Karpas-422 (cell line): Measurements from ENCODE around the gene MRTFA. TPM values are rescaled to one million over a fixed set of nuclear protein-coding genes. Genes with fewer than 3 reads are reported as not detected.
"Not testable (repeated sequence)": the region's sequence is repeated elsewhere in the genome, so short reads cannot be mapped to it uniquely, and the experiment has no call there.

Experiments
- DNase-seq: peaks from one replicate; pipeline ENCODE4 v3.0.0-alpha.2; 2015
- H2AFZ ChIP-seq: fragments of 200-600 bp; sonication (generic); 2 replicates; pipeline ENCODE4 v1.6.1; 2014; ENCODE audit warnings: antibody characterized with exemption, low read length, mixed read lengths
- H3K27ac ChIP-seq: fragments of 200-600 bp; sonication (generic); 2 replicates; pipeline ENCODE4 v1.5.1; 2014; ENCODE audit warnings: mild to moderate bottlenecking, low read length, moderate library complexity
- H3K27me3 ChIP-seq: fragments of 200-600 bp; sonication (generic); 2 replicates; pipeline ENCODE4 v1.6.1; 2014; ENCODE audit warnings: low read length, mixed read lengths
- H3K36me3 ChIP-seq: fragments of 200-600 bp; sonication (generic); 2 replicates; pipeline ENCODE4 v1.6.1; 2014; ENCODE audit warnings: low read length, mixed read lengths; ENCODE audit not compliant: insufficient read depth
- H3K4me1 ChIP-seq: fragments of 200-600 bp; sonication (generic); 2 replicates; pipeline ENCODE4 v1.6.1; 2014; ENCODE audit warnings: mild to moderate bottlenecking, low read length, mixed read lengths
- H3K4me2 ChIP-seq: fragments of 200-600 bp; sonication (generic); 2 replicates; pipeline ENCODE4 v1.6.1; 2014; ENCODE audit warnings: low read length, low read depth, mild to moderate bottlenecking; ENCODE audit not compliant: poor library complexity, severe bottlenecking
- H3K4me3 ChIP-seq: fragments of 200-600 bp; sonication (generic); 2 replicates; pipeline ENCODE4 v1.5.1; 2014; ENCODE audit warnings: mild to moderate bottlenecking, antibody characterized with exemption, low read length, mixed read lengths
- H3K79me2 ChIP-seq: fragments of 200-600 bp; sonication (generic); 2 replicates; pipeline ENCODE4 v1.6.1; 2014; ENCODE audit warnings: mild to moderate bottlenecking, low read length, mixed read lengths
- H3K9ac ChIP-seq: fragments of 200-600 bp; sonication (generic); 2 replicates; pipeline ENCODE4 v1.6.0; 2014; ENCODE audit warnings: low read length
- H3K9me2 ChIP-seq: fragments of 200-600 bp; sonication (generic), shearing (Covaris generic); replicated peaks from 2 replicates; pipeline ENCODE4 v1.6.0; 2014; ENCODE audit warnings: mild to moderate bottlenecking, low read length, moderate library complexity; ENCODE audit not compliant: insufficient read depth
- H3K9me3 ChIP-seq: fragments of 300-700, 200-600 bp; sonication (generic); 2 replicates; pipeline ENCODE4 v1.6.1; 2014; ENCODE audit warnings: low read length, mixed read lengths
- H4K20me1 ChIP-seq: fragments of 200-600 bp; sonication (generic); 2 replicates; pipeline ENCODE4 v1.6.1; 2014; ENCODE audit warnings: mild to moderate bottlenecking, antibody characterized with exemption, low read length, low read depth; ENCODE audit not compliant: insufficient read depth
- total RNA-seq: library from RNA; depleted of rRNA; stranded (reverse); fragments of >200 nt; shearing (Covaris generic); gene quantifications from 2 replicates; pipeline ENCODE4 v1.2.3, GENCODE V29; 2014; ENCODE audit warnings: low replicate concordance

MRTFA gene
- total RNA-seq, 1 experiment from 2014 or later: 37.2 TPM

DNA sequence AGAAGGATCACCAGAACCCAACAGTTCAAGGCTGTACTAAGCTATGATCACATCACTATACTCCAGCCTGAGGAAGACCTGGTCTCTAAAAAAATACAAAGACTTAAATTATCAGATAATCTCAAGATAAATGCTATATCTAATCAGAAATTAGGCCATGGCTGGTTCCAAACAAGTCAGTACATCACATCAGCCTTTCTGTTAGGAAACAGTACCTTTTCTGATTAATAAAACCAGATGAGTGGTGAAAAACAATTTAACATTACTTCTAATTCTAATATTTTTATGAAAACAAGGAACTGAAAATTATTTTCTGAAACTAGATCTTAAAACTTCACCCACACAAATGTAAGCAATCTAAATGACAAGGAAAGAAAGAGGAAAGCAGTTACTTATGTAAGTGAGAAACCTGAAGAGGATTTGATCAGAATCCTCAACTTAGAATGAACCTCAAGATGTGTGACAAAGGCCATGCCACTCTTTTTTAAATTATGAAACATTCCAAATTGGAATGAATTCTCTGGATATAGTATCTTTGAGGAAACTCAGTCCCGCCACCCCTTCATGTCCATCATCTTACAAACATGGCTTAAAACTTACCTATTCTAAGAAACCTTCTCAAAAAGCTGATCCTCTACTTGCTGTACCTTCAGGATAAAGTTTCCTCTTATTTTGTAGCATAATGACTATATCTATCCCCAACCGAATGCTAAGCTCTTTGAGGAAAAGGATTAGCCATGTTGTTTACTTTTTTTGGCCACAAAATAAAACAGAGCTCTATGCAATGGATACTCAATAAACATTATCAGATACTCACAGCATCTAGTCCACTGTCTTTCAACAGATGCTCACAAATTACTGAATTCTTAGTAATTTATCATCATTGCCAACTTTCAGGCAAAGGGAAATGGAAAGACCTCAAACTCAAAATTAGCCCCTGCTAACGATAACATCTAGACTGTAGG, 132.0 kb downstream of the MRTFA start:
- no peak overlapping the region for H3K4me2 ChIP-seq
- no peak overlapping the region for H3K4me3 ChIP-seq

DNA sequence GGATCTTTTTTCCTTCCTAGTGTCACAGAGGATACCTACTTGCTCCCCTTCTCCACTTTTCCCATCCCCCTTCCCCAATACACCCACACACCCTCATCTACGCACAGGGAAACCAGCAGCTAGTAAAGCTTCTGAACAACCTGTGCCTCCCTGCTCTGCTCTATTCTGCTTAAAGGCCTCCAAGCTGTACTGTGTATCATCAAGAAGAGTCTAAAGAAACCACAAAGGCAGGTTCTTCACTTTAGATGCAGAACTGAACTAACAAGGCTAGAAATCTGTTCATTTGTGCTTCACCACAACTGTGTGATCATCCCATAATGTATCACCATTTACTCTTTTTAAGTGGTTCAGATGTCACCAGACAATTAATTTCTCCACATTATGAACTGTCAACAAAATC, 133.6 kb downstream of the MRTFA start:
- no peak overlapping the region for H3K27ac ChIP-seq
- no peaks in the 10 kb centered on the region for H3K36me3 ChIP-seq
- H3K9me2 ChIP-seq: no peaks in the 10 kb centered on the region
- H3K4me3 ChIP-seq: no peak overlapping the region
- no peak overlapping the region for H3K9ac ChIP-seq
- no peak overlapping the region for H3K4me2 ChIP-seq
- H3K79me2 ChIP-seq: peaks cover 29% of the 10 kb centered on the region
- no peak overlapping the region for H2AFZ ChIP-seq
- no peaks in the 10 kb centered on the region for H3K27me3 ChIP-seq
- no peak for DNase-seq
- peaks cover 45% of the 10 kb centered on the region for H3K4me1 ChIP-seq
- H3K9me3 ChIP-seq: no peaks in the 10 kb centered on the region
- H4K20me1 ChIP-seq: no peaks in the 10 kb centered on the region

More for the DNA sequence above, 132.0 kb downstream of the MRTFA start:
- H3K9me2 ChIP-seq: no peaks in the 10 kb centered on the region
- DNase-seq: no peak
- peak overlapping the region; percentile 44 for H3K27ac ChIP-seq
- H3K9me3 ChIP-seq: no peaks in the 10 kb centered on the region
- no peaks in the 10 kb centered on the region for H4K20me1 ChIP-seq
- peaks cover 50% of the 10 kb centered on the region for H3K4me1 ChIP-seq
- H3K36me3 ChIP-seq: no peaks in the 10 kb centered on the region
- no peak overlapping the region for H3K9ac ChIP-seq
- H3K27me3 ChIP-seq: no peaks in the 10 kb centered on the region
- peaks cover 37% of the 10 kb centered on the region for H3K79me2 ChIP-seq
- no peak overlapping the region for H2AFZ ChIP-seq

DNA sequence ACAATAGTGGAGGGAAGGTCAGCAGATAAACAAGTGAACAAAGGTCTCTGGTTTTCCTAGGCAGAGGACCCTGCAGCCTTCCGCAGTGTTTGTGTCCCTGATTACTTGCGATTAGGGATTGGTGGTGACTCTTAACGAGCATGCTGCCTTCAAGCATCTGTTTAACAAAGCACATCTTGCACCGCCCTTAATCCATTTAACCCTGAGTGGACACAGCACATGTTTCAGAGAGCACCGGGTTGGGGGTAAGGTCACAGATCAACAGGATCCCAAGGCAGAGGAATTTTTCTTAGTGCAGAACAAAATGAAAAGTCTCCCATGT, 136.1 kb downstream of the MRTFA start:
- H3K9me2 ChIP-seq, H3K4me2 ChIP-seq, H3K4me3 ChIP-seq, H4K20me1 ChIP-seq, H3K27me3 ChIP-seq, H3K36me3 ChIP-seq, H3K9ac ChIP-seq, H3K27ac ChIP-seq, DNase-seq, H2AFZ ChIP-seq, H3K9me3 ChIP-seq: not testable (repeated sequence)
- Histone ChIP-seq H3K4me1 (peaks cover 30% of the 10 kb centered on the region), H3K79me2 (peaks cover 26% of the 10 kb centered on the region; the same call in 1 of the 2 replicates)

DNA sequence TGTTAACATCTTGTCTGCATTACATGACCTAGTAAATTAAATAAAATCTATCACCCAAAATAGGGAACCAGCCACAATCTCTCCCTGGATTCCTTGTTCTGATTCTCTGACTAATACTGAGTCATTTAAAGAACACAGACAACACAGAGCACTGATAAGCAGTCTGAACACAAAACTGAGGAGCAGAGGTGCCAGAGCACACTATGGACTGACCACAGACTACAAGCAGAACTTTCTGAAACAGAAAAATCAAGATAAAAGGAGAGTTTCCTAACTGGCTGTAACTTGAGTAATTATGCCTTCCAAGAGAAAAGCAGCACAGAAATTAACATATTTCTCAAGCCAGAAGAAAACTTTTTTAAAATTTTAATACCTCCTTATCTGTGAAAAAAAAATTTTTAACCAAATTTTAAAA, 137.3 kb downstream of the MRTFA start:
- Histone ChIP-seq H3K79me2 (peaks cover 22% of the 10 kb centered on the region; the same call in 1 of the 2 replicates), H3K4me2 (no peak overlapping the region), H2AFZ (no peak overlapping the region), H3K9me2 (no peaks in the 10 kb centered on the region), H3K27me3 (no peaks in the 10 kb centered on the region), H4K20me1 (no peaks in the 10 kb centered on the region), H3K36me3 (no peaks in the 10 kb centered on the region), H3K27ac (peak overlapping the region; percentile 39; the same call in 1 of the 2 replicates), H3K4me1 (peaks cover 25% of the 10 kb centered on the region), H3K9ac (no peak overlapping the region), H3K4me3 (no peak overlapping the region), H3K9me3 (no peaks in the 10 kb centered on the region)
- no peak for DNase-seq

DNA sequence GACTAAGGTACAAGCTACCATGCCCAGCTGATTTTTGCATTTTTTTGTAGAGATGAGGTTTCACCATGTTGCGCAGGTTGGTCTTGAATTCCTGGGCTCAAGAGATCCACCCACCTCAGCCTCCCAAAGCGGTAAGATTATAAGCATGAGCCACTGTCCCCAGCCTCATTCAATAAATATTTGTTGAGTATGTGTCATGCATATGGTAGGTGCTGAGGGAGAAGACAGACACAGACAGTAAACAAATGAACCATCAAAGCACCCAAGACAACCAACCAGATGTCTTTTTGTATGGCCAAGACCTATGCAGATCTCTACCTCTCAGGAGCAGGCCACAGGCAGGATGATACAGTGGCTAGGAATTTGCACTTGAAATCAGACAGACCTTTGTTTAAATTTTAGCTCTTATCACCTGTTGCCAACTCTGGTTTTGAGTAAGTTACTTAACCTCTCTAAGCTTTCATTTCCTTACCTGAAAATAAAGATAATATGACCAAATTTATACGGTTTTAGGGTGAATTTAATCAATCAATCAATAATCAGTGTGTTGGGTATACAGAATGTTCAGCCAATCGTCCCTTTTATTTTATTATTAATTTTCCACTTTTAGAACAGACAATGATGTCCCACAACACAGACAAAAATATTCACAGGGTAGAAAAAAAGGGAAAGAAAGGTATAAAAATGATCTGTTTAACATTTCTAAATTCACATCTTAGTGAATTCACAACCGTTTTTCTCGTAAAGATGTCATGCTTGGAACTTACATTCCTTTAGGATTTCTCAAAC, 137.9 kb downstream of the MRTFA start:
- Histone ChIP-seq H3K9me2 (no peaks in the 10 kb centered on the region), H3K9me3 (no peaks in the 10 kb centered on the region), H3K4me2 (no peak overlapping the region), H3K27ac (peak overlapping the region; percentile 39), H3K4me3 (no peak overlapping the region), H3K79me2 (peaks cover 25% of the 10 kb centered on the region), H4K20me1 (no peaks in the 10 kb centered on the region), H2AFZ (no peak overlapping the region), H3K9ac (no peak overlapping the region), H3K27me3 (no peaks in the 10 kb centered on the region), H3K36me3 (no peaks in the 10 kb centered on the region), H3K4me1 (peaks cover 29% of the 10 kb centered on the region)
- no peak for DNase-seq

DNA sequence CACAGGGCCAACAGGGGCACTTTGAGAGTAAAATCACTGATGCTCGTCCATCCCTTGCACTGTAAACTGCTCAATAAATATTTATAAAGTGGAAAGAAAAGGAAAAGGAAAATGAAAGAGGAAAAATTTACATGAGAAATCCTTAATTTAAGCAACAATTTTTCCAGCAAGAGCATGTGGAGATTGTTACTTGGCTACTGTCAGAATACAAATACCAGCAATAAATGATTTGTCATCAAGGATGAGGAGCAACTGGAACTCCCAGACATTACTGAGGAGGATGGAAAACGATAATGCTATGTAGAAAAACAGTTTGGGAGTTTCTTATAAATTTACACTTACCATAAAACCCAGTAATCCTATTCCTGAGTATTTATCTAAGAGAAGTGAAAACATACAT, 143.1 kb downstream of the MRTFA start:
- Histone ChIP-seq H3K79me2 (peaks cover 33% of the 10 kb centered on the region), H3K9me3 (no peaks in the 10 kb centered on the region), H3K27me3 (no peaks in the 10 kb centered on the region), H3K4me3 (no peak overlapping the region), H3K4me1 (peaks cover 44% of the 10 kb centered on the region), H3K9ac (no peak overlapping the region), H4K20me1 (no peaks in the 10 kb centered on the region), H3K9me2 (no peaks in the 10 kb centered on the region), H3K36me3 (no peaks in the 10 kb centered on the region), H3K4me2 (peak overlapping the region; percentile 50), H3K27ac (peak overlapping the region; percentile 80), H2AFZ (no peak overlapping the region)
- DNase-seq: no peak

DNA sequence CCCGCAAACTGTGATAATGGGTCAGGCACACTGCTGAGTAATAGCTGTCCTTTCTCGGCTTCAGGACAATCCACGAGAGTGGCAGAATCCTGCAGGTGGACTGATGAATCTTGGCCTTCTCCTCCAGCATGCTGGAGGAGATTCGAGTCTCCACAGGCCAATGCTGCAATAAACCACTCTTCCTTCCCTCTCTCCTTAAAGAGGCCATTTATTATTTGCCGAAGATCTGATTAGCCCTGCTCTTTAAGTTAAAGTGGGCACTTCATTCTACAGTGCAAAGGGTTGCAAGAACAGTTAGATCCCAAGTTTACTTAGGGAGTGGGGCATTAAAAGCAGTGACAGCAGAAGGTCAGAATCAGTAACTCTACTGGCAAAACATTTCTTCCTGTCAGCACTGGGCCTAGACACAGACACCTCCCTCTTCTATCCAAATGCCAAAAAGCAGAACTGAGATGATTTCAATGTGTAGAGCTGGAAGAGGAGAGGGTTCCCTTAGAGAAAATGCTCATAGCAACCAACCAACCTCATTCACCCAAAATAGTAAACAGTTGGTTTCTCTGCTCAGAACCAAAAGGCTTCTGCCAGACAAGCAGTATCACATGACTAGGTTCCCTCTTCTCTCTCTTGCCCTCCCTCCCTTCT, 144.4 kb downstream of the MRTFA start:
- Histone ChIP-seq H3K27me3 (no peaks in the 10 kb centered on the region), H3K4me2 (peak overlapping the region; percentile 50), H3K79me2 (peaks cover 36% of the 10 kb centered on the region), H3K9ac (peak overlapping the region; percentile 49), H3K4me1 (peaks cover 56% of the 10 kb centered on the region), H3K9me3 (no peaks in the 10 kb centered on the region), H3K9me2 (no peaks in the 10 kb centered on the region), H3K4me3 (peak overlapping the region; percentile 20; the same call in 1 of the 2 replicates), H3K36me3 (no peaks in the 10 kb centered on the region), H3K27ac (peak overlapping the region; percentile 80), H4K20me1 (no peaks in the 10 kb centered on the region), H2AFZ (no peak overlapping the region)
- DNase-seq: peak; percentile 89
